Chondrocyte (in vitro differentiated cells): Measurements from ENCODE around the gene ERH. TPM values are rescaled to one million over a fixed set of nuclear protein-coding genes. Genes with fewer than 3 reads are reported as not detected.
"Not testable (repeated sequence)": the region's sequence is repeated elsewhere in the genome, so short reads cannot be mapped to it uniquely, and the experiment has no call there.

ENCODE experiments used
- DNase-seq: peaks from one replicate; pipeline ENCODE4 v3.0.0; 2021; ENCODE audit warnings: mixed read lengths, low spot score
- H3K27ac Mint-ChIP-seq: one replicate; pipeline ENCODE4 v1.8.0; 2021; ENCODE audit warnings: mild to moderate bottlenecking, moderate library complexity, mixed read lengths; ENCODE audit not compliant: unreplicated experiment
- H3K27me3 Mint-ChIP-seq: 2 replicates; pipeline ENCODE4 v1.8.0; 2021; ENCODE audit warnings: low read depth, mixed read lengths
- H3K36me3 Mint-ChIP-seq: 2 replicates; pipeline ENCODE4 v1.8.0; 2021; ENCODE audit warnings: low read depth, mixed read lengths
- H3K4me1 Mint-ChIP-seq: 2 replicates; pipeline ENCODE4 v1.8.0; 2021; ENCODE audit warnings: low read depth, mild to moderate bottlenecking, mixed read lengths
- H3K4me3 Mint-ChIP-seq: one replicate; pipeline ENCODE4 v1.8.0; 2021; ENCODE audit warnings: mild to moderate bottlenecking, moderate library complexity, mixed read lengths; ENCODE audit not compliant: unreplicated experiment
- H3K9me3 Mint-ChIP-seq: 2 replicates; pipeline ENCODE4 v1.8.0; 2021; ENCODE audit warnings: low read depth, mixed read lengths
- CTCF ChIP-seq: fragments of 200-600 bp; sonication (generic); IDR thresholded peaks from 2 replicates; pipeline ENCODE4 v1.5.0; 2021; ENCODE audit warnings: antibody characterized with exemption, mild to moderate bottlenecking, moderate library complexity
- total RNA-seq: library from RNA; stranded (reverse); gene quantifications from 3 replicates; pipeline ENCODE4 v1.2.1, GENCODE V29; 2021

The ERH gene
- total RNA-seq, 1 donor from 2014 or later, result 140 TPM

GRCh38 chr14:69398818-69399210, 715 bp upstream of the ERH start:
- Mint-ChIP-seq H3K27me3 (no peaks in the 10 kb centered on the region), H3K36me3 (peaks cover 9% of the 10 kb centered on the region), H3K9me3 (no peaks in the 10 kb centered on the region), H3K4me3 (peak overlapping the region; percentile 90), H3K4me1 (peaks cover 58% of the 10 kb centered on the region), H3K27ac (peak overlapping the region; percentile 99)
- DNase-seq, result no peak
- no peak for TF ChIP-seq CTCF

GRCh38 chr14:69395929-69396328, 2.2 kb downstream of the ERH start:
- Mint-ChIP-seq H3K4me1 (peaks cover 47% of the 10 kb centered on the region), H3K27me3 (no peaks in the 10 kb centered on the region), H3K4me3 (peak overlapping the region; percentile 36), H3K36me3 (peaks cover 28% of the 10 kb centered on the region), H3K9me3 (no peaks in the 10 kb centered on the region), H3K27ac (peak overlapping the region; percentile 12)
- no peak for TF ChIP-seq CTCF
- no peak for DNase-seq

GRCh38 chr14:69392481-69392880, 5.6 kb downstream of the ERH start:
- H3K4me3 Mint-ChIP-seq, result no peak overlapping the region

GRCh38 chr14:69391400-69391799, 6.7 kb downstream of the ERH start:
- H3K4me1 Mint-ChIP-seq, result peaks cover 20% of the 10 kb centered on the region
- not testable (repeated sequence) for H3K9me3 Mint-ChIP-seq, H3K27me3 Mint-ChIP-seq, H3K4me3 Mint-ChIP-seq, DNase-seq
- peaks cover 36% of the 10 kb centered on the region for H3K36me3 Mint-ChIP-seq
- peak overlapping the region; percentile 41 for H3K27ac Mint-ChIP-seq

More at GRCh38 chr14:69392481-69392880, 5.6 kb downstream of the ERH start:
- no peak for DNase-seq
- H3K4me1 Mint-ChIP-seq, result peaks cover 31% of the 10 kb centered on the region
- no peak for TF ChIP-seq CTCF
- no peak overlapping the region for H3K27ac Mint-ChIP-seq
- peaks cover 36% of the 10 kb centered on the region for H3K36me3 Mint-ChIP-seq
- H3K27me3 Mint-ChIP-seq, result no peaks in the 10 kb centered on the region
- no peaks in the 10 kb centered on the region for H3K9me3 Mint-ChIP-seq

- no peak overlapping the region for H3K4me3 Mint-ChIP-seq
- no peak for TF ChIP-seq CTCF
- no peak for DNase-seq
- H3K9me3 Mint-ChIP-seq, result no peaks in the 10 kb centered on the region
- peaks cover 29% of the 10 kb centered on the region for H3K36me3 Mint-ChIP-seq
- peaks cover 9% of the 10 kb centered on the region for H3K4me1 Mint-ChIP-seq
- H3K27me3 Mint-ChIP-seq, result no peaks in the 10 kb centered on the region
- peak overlapping the region; percentile 69 for H3K27ac Mint-ChIP-seq
Observed at GRCh38 chr14:69387311-69387710, 10.8 kb downstream of the ERH start.

GRCh38 chr14:69378274-69378673, 19.8 kb downstream of the ERH start:
- Mint-ChIP-seq H3K4me1 (no peaks in the 10 kb centered on the region), H3K27ac (no peak overlapping the region), H3K9me3 (peaks cover 15% of the 10 kb centered on the region), H3K4me3 (no peak overlapping the region), H3K36me3 (peaks cover 31% of the 10 kb centered on the region), H3K27me3 (no peaks in the 10 kb centered on the region)
- no peak for TF ChIP-seq CTCF
- DNase-seq, result no peak
